Measurements from ENCODE around the gene NPBWR2. TPM values are rescaled to one million over a fixed set of nuclear protein-coding genes. Genes with fewer than 3 reads are reported as not detected.

The NPBWR2 gene
- total RNA-seq, 3 donors from 2014 or later (not counting 1 experiment from before 2014, with no cell fraction given) = not detected

- H3K4me3 ChIP-seq (ENCODE audit: low read length) = no peak overlapping the region
- no peak for DNase-seq
- H3K27ac ChIP-seq (ENCODE audit: low read length) = no peak overlapping the region
- Mint-ChIP-seq H3K4me3 (peak overlapping the region; percentile 83), H3K27me3 (ENCODE audit: low read depth in 2 of 2) (peaks cover 15 to 17% of the 10 kb centered on the region in 2 donors), H3K4me1 (peaks cover 26 to 53% of the 10 kb centered on the region in 2 donors), H3K36me3 (no peaks in the 10 kb centered on the region), H3K9me3 (no peaks in the 10 kb centered on the region), H3K27ac (peak overlapping the region; percentile 62 to 80)
- intact Hi-C loops (cut with micrococcal nuclease) = no loop called here
- H3K27me3 ChIP-seq (ENCODE audit: control insufficient read depth, insufficient read depth, low read length) = peaks cover 12% of the 10 kb centered on the region
- no peak for ATAC-seq
- 91% methylated on average over 6 of the region's 6 CpGs for WGBS (ENCODE audit: insufficient coverage)
- TF ChIP-seq CTCF (IDR thresholded peaks at IDR 0.05) = no peak
- peaks cover under 1% of the 10 kb centered on the region for H3K36me3 ChIP-seq (ENCODE audit: control insufficient read depth, insufficient read depth, low read length)
- H3K9me3 ChIP-seq (ENCODE audit: control insufficient read depth, insufficient read depth, low read length) = no peaks in the 10 kb centered on the region
- H3K4me1 ChIP-seq (ENCODE audit: control insufficient read depth, insufficient read depth, low read length) = peaks cover 56% of the 10 kb centered on the region
Measured at GRCh38 chr20:64081624-64081964, 25.8 kb downstream of the NPBWR2 start.

- intact Hi-C loops (cut with micrococcal nuclease) = no loop called here
- peaks cover 6% of the 10 kb centered on the region for H3K36me3 ChIP-seq (ENCODE audit: control insufficient read depth, insufficient read depth, low read length)
- H3K9me3 ChIP-seq (ENCODE audit: control insufficient read depth, insufficient read depth, low read length) = no peaks in the 10 kb centered on the region
- TF ChIP-seq CTCF (IDR thresholded peaks at IDR 0.05) = no peak
- H3K4me1 Mint-ChIP-seq = peaks cover 26 to 58% of the 10 kb centered on the region in 2 donors
- H3K27ac ChIP-seq (ENCODE audit: low read length) = peak overlapping the region; percentile 77
- DNase-seq (peak in 1 of 2 donors; percentile 34), ATAC-seq (no peak)
- H3K4me3 ChIP-seq (ENCODE audit: low read length) = no peak overlapping the region
- peak overlapping the region; percentile 76 to 81 for H3K27ac Mint-ChIP-seq
- H3K27me3 Mint-ChIP-seq (ENCODE audit: low read depth in 2 of 2) = peaks cover 11 to 15% of the 10 kb centered on the region in 2 donors
- peak overlapping the region; percentile 79 for H3K4me3 Mint-ChIP-seq
- H3K9me3 Mint-ChIP-seq = no peaks in the 10 kb centered on the region
- H3K4me1 ChIP-seq (ENCODE audit: control insufficient read depth, insufficient read depth, low read length) = peaks cover 62% of the 10 kb centered on the region
- H3K36me3 Mint-ChIP-seq = no peaks in the 10 kb centered on the region
- peaks cover 12% of the 10 kb centered on the region for H3K27me3 ChIP-seq (ENCODE audit: control insufficient read depth, insufficient read depth, low read length)
- WGBS (ENCODE audit: insufficient coverage) = 85% methylated on average over 17 of the region's 17 CpGs
Measured at GRCh38 chr20:64080813-64081623, 26.3 kb downstream of the NPBWR2 start.

- DNase-seq = peak; percentile 48 to 85
- intact Hi-C loops (cut with micrococcal nuclease) = no loop called here
- no peaks in the 10 kb centered on the region for H3K9me3 ChIP-seq (ENCODE audit: control insufficient read depth, insufficient read depth, low read length)
- peak; percentile 47 to 72 (median 64) for ATAC-seq
- H3K4me1 ChIP-seq (ENCODE audit: control insufficient read depth, insufficient read depth, low read length) = peaks cover 68% of the 10 kb centered on the region
- Mint-ChIP-seq H3K4me1 (peaks cover 26 to 64% of the 10 kb centered on the region in 2 donors), H3K36me3 (no peaks in the 10 kb centered on the region), H3K9me3 (no peaks in the 10 kb centered on the region), H3K4me3 (peak within 1 kb of the TSS; percentile 90), H3K27me3 (ENCODE audit: low read depth in 2 of 2) (peaks cover 3 to 10% of the 10 kb centered on the region in 2 donors), H3K27ac (peak within 1 kb of the TSS; percentile 82 to 92)
- no peak for TF ChIP-seq CTCF (IDR thresholded peaks at IDR 0.05)
- peak within 1 kb of the TSS; percentile 75 for H3K4me3 ChIP-seq (ENCODE audit: low read length)
- peaks cover 12% of the 10 kb centered on the region for H3K36me3 ChIP-seq (ENCODE audit: control insufficient read depth, insufficient read depth, low read length)
- H3K27me3 ChIP-seq (ENCODE audit: control insufficient read depth, insufficient read depth, low read length) = peaks cover 9% of the 10 kb centered on the region
- peak within 1 kb of the TSS; percentile 77 for H3K27ac ChIP-seq (ENCODE audit: low read length)
- 7% methylated on average over 62 of the region's 62 CpGs for WGBS (ENCODE audit: insufficient coverage)
Measured at GRCh38 chr20:64080013-64080812, 27.2 kb downstream of the NPBWR2 start, which contains the start of gene OPRL1. Gene OPRL1, plus strand, starts transcription at chr20:64080082. Its CDS starts 12,639 bp downstream, at chr20:64092721.

Measured in natural killer cell (primary cell).